ENCODE results near the gene LIPT2.

DNA sequence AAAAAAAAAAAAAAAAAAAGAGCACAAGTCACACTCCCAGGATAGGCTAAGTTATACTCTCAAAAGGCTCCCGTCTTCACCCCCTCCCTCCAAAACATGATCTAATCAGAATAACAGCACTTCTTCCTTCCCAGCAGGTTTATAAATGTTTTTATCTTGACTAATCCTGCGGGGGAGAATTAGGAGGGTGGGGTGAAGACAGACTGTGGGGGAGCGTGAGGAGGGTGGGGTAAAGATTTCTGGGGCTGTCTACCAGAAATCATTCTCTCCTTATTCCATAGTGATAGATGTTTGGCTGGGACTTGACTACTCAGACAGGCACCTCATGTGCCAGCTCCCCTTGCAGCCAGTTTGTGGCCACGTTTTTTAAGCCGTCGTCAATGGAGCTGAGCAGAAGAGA lies 43.2 kb downstream of the LIPT2 start:
- TF ChIP-seq, protein P1, sequence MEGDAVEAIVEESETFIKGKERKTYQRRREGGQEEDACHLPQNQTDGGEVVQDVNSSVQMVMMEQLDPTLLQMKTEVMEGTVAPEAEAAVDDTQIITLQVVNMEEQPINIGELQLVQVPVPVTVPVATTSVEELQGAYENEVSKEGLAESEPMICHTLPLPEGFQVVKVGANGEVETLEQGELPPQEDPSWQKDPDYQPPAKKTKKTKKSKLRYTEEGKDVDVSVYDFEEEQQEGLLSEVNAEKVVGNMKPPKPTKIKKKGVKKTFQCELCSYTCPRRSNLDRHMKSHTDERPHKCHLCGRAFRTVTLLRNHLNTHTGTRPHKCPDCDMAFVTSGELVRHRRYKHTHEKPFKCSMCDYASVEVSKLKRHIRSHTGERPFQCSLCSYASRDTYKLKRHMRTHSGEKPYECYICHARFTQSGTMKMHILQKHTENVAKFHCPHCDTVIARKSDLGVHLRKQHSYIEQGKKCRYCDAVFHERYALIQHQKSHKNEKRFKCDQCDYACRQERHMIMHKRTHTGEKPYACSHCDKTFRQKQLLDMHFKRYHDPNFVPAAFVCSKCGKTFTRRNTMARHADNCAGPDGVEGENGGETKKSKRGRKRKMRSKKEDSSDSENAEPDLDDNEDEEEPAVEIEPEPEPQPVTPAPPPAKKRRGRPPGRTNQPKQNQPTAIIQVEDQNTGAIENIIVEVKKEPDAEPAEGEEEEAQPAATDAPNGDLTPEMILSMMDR (conservative IDR thresholded peaks at IDR 0.05; ENCODE audit: low read depth in 2 of 2), result no peak
- TF ChIP-seq, protein P2, sequence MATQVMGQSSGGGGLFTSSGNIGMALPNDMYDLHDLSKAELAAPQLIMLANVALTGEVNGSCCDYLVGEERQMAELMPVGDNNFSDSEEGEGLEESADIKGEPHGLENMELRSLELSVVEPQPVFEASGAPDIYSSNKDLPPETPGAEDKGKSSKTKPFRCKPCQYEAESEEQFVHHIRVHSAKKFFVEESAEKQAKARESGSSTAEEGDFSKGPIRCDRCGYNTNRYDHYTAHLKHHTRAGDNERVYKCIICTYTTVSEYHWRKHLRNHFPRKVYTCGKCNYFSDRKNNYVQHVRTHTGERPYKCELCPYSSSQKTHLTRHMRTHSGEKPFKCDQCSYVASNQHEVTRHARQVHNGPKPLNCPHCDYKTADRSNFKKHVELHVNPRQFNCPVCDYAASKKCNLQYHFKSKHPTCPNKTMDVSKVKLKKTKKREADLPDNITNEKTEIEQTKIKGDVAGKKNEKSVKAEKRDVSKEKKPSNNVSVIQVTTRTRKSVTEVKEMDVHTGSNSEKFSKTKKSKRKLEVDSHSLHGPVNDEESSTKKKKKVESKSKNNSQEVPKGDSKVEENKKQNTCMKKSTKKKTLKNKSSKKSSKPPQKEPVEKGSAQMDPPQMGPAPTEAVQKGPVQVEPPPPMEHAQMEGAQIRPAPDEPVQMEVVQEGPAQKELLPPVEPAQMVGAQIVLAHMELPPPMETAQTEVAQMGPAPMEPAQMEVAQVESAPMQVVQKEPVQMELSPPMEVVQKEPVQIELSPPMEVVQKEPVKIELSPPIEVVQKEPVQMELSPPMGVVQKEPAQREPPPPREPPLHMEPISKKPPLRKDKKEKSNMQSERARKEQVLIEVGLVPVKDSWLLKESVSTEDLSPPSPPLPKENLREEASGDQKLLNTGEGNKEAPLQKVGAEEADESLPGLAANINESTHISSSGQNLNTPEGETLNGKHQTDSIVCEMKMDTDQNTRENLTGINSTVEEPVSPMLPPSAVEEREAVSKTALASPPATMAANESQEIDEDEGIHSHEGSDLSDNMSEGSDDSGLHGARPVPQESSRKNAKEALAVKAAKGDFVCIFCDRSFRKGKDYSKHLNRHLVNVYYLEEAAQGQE (IDR thresholded peaks at IDR 0.05; ENCODE audit: unreplicated experiment), result no peak
- TF ChIP-seq EZH2 (IDR thresholded peaks at IDR 0.05; ENCODE audit: low read depth, unreplicated experiment) (no peak), NANOG (IDR thresholded peaks at IDR 0.05; ENCODE audit: borderline replicate concordance) (no peak), POLR2AphosphoS5 (IDR thresholded peaks at IDR 0.05; ENCODE audit: low read depth) (no peak), EZH2phosphoT487 (IDR thresholded peaks at IDR 0.05; ENCODE audit: unreplicated experiment) (no peak)
